Uterus (tissue), 2 donors: ENCODE measurements around the gene ARSD.

Source experiments
- POLR2A ChIP-seq, 2 donors: fragments of 450-650 bp; IDR thresholded peaks; one replicate each; pipeline ENCODE4 v1.6.1; 2016; ENCODE audit warnings: antibody characterized with exemption in 2 of 2, mild to moderate bottlenecking in 1 of 2, moderate library complexity in 1 of 2
- TF ChIP-seq, protein P1 (sequence below), 4 experiments: fragments of 200-600 bp in 2 of 4; fragments of 450-650 bp in 2 of 4; sonication (generic) in 2 of 4; IDR thresholded peaks; one replicate each; pipeline ENCODE4 v1.5.1; 2016 to 2019; ENCODE audit warnings: antibody characterized with exemption in 4 of 4, mild to moderate bottlenecking in 2 of 4, moderate library complexity in 1 of 4

DNA sequence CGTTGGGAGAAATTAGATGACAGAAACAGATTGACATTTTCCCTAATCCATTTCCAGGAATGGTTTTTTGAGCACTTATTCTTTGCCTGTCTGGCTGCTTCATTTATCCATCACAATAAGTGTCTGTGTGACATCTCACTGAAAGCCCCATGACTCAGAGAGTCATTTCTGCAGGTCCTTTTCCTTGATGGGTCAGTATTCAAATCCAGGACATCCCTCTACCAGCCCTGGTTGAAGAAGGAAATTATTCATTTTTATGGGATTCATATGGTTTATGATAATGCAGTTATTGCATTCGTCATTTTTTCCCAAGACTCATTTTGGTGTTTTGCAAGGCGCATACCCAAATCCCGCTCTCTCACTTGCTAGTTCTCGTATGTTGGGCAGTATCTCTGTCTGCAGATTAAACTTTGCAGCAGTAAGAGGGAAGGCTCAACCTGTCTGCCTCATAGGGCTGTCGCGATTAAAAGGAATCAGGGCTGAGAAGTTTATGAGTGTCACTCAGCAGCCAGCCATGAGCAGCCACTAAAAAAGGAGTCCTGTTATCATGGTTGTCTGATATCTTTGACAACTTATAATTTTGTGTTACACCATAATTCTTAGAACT lies 56.4 kb downstream of the ARSD start:
- TF ChIP-seq POLR2A (IDR thresholded peaks at IDR 0.05): no peak
- TF ChIP-seq, protein P1, sequence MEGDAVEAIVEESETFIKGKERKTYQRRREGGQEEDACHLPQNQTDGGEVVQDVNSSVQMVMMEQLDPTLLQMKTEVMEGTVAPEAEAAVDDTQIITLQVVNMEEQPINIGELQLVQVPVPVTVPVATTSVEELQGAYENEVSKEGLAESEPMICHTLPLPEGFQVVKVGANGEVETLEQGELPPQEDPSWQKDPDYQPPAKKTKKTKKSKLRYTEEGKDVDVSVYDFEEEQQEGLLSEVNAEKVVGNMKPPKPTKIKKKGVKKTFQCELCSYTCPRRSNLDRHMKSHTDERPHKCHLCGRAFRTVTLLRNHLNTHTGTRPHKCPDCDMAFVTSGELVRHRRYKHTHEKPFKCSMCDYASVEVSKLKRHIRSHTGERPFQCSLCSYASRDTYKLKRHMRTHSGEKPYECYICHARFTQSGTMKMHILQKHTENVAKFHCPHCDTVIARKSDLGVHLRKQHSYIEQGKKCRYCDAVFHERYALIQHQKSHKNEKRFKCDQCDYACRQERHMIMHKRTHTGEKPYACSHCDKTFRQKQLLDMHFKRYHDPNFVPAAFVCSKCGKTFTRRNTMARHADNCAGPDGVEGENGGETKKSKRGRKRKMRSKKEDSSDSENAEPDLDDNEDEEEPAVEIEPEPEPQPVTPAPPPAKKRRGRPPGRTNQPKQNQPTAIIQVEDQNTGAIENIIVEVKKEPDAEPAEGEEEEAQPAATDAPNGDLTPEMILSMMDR (IDR thresholded peaks at IDR 0.05): no peak
